Measurements from ENCODE around the gene DERL3. TPM values are rescaled to one million over a fixed set of nuclear protein-coding genes. Genes with fewer than 3 reads are reported as not detected.

The DERL3 gene
- total and polyA plus RNA-seq, 2 experiments from 2014 or later = 0.73 to 1.2 TPM

GRCh38 chr22:23824476-23825245 lies 14.1 kb downstream of the DERL3 start:
- H4K20me1 ChIP-seq (ENCODE audit: insufficient read depth) = no peaks in the 10 kb centered on the region
- H3K79me2 ChIP-seq (ENCODE audit: insufficient read depth) = 0 out of 2 replicates have a peak, but pooled peaks cover 3% of the 10 kb centered on the region
- 97 to 99% methylated on average over 12 to 13 of the region's 13 CpGs for WGBS, 2 experiments (ENCODE audit: low coverage in 1 of 2, low lambda C conversion rate in 2 of 2, missing lambda C conversion rate in 2 of 2)
- DNase-seq = no peak
- no peak overlapping the region for H3K4me2 ChIP-seq (ENCODE audit: unreplicated experiment)
- H3K9ac ChIP-seq = no peak overlapping the region
- no peak overlapping the region for H2AFZ ChIP-seq
- H3K4me3 ChIP-seq = no peak overlapping the region
- in situ Hi-C loops (cut with MboI) = no loop called here
- no peaks in the 10 kb centered on the region for H3K27me3 ChIP-seq (replicated peaks; ENCODE audit: insufficient read depth)
- H3K36me3 ChIP-seq (ENCODE audit: low read depth) = peaks cover 9% of the 10 kb centered on the region; the same call in 1 of the 2 replicates
- no peaks in the 10 kb centered on the region for H3K9me3 ChIP-seq (ENCODE audit: low read depth)
- TF ChIP-seq EZH2phosphoT487 (IDR thresholded peaks at IDR 0.05; ENCODE audit: insufficient read depth, low read depth) (no peak), EZH2 (IDR thresholded peaks at IDR 0.05; ENCODE audit: insufficient read depth, poor library complexity, severe bottlenecking) (no peak)
- no peaks in the 10 kb centered on the region for H3K9me2 ChIP-seq (ENCODE audit: insufficient read depth)
- H3K27ac ChIP-seq = no peak overlapping the region
- peaks cover 14% of the 10 kb centered on the region for H3F3A ChIP-seq (ENCODE audit: insufficient read depth)
- H3K4me1 ChIP-seq (ENCODE audit: insufficient read depth) = peaks cover 14% of the 10 kb centered on the region

DNA sequence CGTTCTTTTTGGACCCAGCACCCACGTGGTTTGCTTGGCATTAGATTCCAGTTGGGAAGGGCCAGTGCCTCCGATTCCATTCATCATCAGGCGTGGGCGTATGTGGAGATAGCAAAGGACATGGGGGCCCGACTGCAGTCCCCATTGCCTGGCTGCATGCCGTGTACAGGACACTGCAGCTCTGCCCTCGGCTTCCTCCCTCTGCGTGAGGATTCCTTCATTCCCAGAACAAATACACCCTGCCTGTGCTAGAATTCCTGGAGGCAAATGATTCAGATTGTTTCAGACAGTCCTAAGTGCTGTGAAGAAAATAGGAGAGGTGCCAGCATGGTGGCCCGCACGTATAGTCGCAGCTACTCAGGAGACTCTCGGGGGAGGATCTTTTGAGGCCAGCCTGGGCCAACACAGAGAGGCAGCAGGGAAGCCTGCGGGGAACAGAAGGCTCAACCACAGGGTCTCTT lies 15.4 kb downstream of the DERL3 start:
- Histone ChIP-seq H3K9ac (no peak overlapping the region), H3K9me3 (ENCODE audit: low read depth) (no peaks in the 10 kb centered on the region), H3K4me1 (ENCODE audit: insufficient read depth) (peaks cover 12% of the 10 kb centered on the region), H4K20me1 (ENCODE audit: insufficient read depth) (no peaks in the 10 kb centered on the region), H3K27me3 (replicated peaks; ENCODE audit: insufficient read depth) (no peaks in the 10 kb centered on the region), H3K27ac (no peak overlapping the region), H3K36me3 (ENCODE audit: low read depth) (peaks cover 9% of the 10 kb centered on the region; the same call in 1 of the 2 replicates), H3K4me3 (no peak overlapping the region), H3F3A (ENCODE audit: insufficient read depth) (0 out of 2 replicates have a peak, but pooled peaks cover 1% of the 10 kb centered on the region), H3K4me2 (ENCODE audit: unreplicated experiment) (no peak overlapping the region), H3K79me2 (ENCODE audit: insufficient read depth) (0 out of 2 replicates have a peak, but pooled peaks cover 3% of the 10 kb centered on the region), H3K9me2 (ENCODE audit: insufficient read depth) (no peaks in the 10 kb centered on the region), H2AFZ (no peak overlapping the region)
- TF ChIP-seq EZH2 (IDR thresholded peaks at IDR 0.05; ENCODE audit: insufficient read depth, poor library complexity, severe bottlenecking) (no peak), EZH2phosphoT487 (IDR thresholded peaks at IDR 0.05; ENCODE audit: insufficient read depth, low read depth) (no peak)
- WGBS, 2 experiments (ENCODE audit: low coverage in 1 of 2, low lambda C conversion rate in 2 of 2, missing lambda C conversion rate in 2 of 2) = 86 to 88% methylated on average over 14 of the region's 14 CpGs
- in situ Hi-C loops (cut with MboI) = no loop called here
- no peak for DNase-seq

DNA sequence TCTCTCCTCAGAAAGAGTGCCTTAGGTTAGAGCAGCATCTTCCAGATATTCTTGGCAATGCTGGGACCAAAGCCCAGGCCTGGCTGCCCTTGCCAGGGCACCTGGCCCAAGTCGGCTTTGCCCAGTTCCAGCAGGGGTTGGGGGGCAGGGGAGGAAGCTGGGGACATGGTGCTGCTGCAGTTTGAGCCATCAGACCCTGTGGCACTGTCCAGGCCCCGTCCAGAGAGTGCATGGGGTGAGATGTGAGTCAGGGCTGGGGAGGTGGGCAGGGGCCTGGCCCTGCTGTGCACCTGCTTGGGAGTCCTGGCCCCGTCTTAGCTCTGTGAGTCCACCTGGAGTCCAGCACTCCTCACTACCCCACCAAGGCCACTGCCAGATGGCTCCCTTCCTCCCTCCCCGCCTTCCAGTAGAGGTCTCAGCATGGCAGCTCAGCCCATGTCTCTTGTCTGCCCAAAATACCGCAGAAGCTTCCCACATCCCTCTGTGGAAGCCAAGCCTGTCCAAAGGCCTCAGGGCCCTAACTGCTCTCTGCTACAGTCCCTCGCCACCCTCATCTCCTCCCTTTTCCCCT lies 16.6 kb downstream of the DERL3 start:
- Histone ChIP-seq H3K4me2 (ENCODE audit: unreplicated experiment) (no peak overlapping the region), H4K20me1 (ENCODE audit: insufficient read depth) (no peaks in the 10 kb centered on the region), H2AFZ (no peak overlapping the region), H3K9me2 (ENCODE audit: insufficient read depth) (no peaks in the 10 kb centered on the region), H3K4me1 (ENCODE audit: insufficient read depth) (peaks cover 12% of the 10 kb centered on the region), H3K9ac (no peak overlapping the region), H3K9me3 (ENCODE audit: low read depth) (no peaks in the 10 kb centered on the region), H3K27me3 (replicated peaks; ENCODE audit: insufficient read depth) (no peaks in the 10 kb centered on the region), H3K36me3 (ENCODE audit: low read depth) (peaks cover 9% of the 10 kb centered on the region; the same call in 1 of the 2 replicates), H3F3A (ENCODE audit: insufficient read depth) (no peaks in the 10 kb centered on the region), H3K4me3 (no peak overlapping the region), H3K79me2 (ENCODE audit: insufficient read depth) (0 out of 2 replicates have a peak, but pooled peaks cover 3% of the 10 kb centered on the region), H3K27ac (no peak overlapping the region)
- in situ Hi-C loops (cut with MboI) = no loop called here
- 92 to 97% methylated on average over 4 to 6 of the region's 6 CpGs for WGBS, 2 experiments (ENCODE audit: low coverage in 1 of 2, low lambda C conversion rate in 2 of 2, missing lambda C conversion rate in 2 of 2)
- TF ChIP-seq EZH2 (IDR thresholded peaks at IDR 0.05; ENCODE audit: insufficient read depth, poor library complexity, severe bottlenecking) = no peak
- TF ChIP-seq EZH2phosphoT487 (IDR thresholded peaks at IDR 0.05; ENCODE audit: insufficient read depth, low read depth) = no peak
- DNase-seq = no peak

DNA sequence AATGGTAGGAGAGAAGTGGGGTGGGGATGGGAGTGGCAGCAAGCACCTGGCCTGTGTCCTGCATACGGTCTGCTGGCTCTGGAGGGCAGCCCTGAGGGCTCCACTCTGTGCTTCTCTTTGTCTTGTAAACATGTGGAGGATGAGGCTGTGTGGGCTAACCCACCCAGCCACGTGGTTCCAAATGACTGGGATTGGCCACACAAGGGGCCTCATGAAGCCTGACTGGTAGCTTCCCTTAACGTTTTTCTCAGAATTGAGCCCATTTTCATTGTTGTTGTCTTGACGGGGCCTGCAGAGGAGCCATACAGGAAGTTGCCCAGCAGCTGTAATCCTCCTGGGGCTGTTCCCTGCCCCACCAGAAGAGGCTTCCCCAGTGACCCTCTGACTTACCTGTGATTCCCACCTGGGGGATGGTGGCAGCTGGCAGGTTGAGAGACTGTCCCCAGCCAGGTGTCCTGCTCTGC lies 18.0 kb downstream of the DERL3 start:
- no peaks in the 10 kb centered on the region for H3K27me3 ChIP-seq (replicated peaks; ENCODE audit: insufficient read depth)
- H3F3A ChIP-seq (ENCODE audit: insufficient read depth) = no peaks in the 10 kb centered on the region
- no peak overlapping the region for H3K27ac ChIP-seq
- no peaks in the 10 kb centered on the region for H3K9me2 ChIP-seq (ENCODE audit: insufficient read depth)
- H3K79me2 ChIP-seq (ENCODE audit: insufficient read depth) = 0 out of 2 replicates have a peak, but pooled peaks cover 2% of the 10 kb centered on the region
- H3K9me3 ChIP-seq (ENCODE audit: low read depth) = no peaks in the 10 kb centered on the region
- H3K4me1 ChIP-seq (ENCODE audit: insufficient read depth) = peaks cover 3% of the 10 kb centered on the region
- no peak overlapping the region for H2AFZ ChIP-seq
- no peak overlapping the region for H3K9ac ChIP-seq
- WGBS, 2 experiments (ENCODE audit: low coverage in 1 of 2, low lambda C conversion rate in 2 of 2, missing lambda C conversion rate in 2 of 2) = 78 to 83% methylated on average over 4 of the region's 4 CpGs
- TF ChIP-seq EZH2 (IDR thresholded peaks at IDR 0.05; ENCODE audit: insufficient read depth, poor library complexity, severe bottlenecking) = no peak
- H3K4me2 ChIP-seq (ENCODE audit: unreplicated experiment) = no peak overlapping the region
- H3K36me3 ChIP-seq (ENCODE audit: low read depth) = peaks cover 8% of the 10 kb centered on the region; the same call in 1 of the 2 replicates
- H3K4me3 ChIP-seq = no peak overlapping the region
- in situ Hi-C loops (cut with MboI) = no loop called here
- DNase-seq = no peak
- no peaks in the 10 kb centered on the region for H4K20me1 ChIP-seq (ENCODE audit: insufficient read depth)

Measured in GM23248 (cell line).